Dermis blood vessel endothelial cell (primary cell): Measurements from ENCODE around the gene ARMC3. TPM values are rescaled to one million over a fixed set of nuclear protein-coding genes. Genes with fewer than 3 reads are reported as not detected.
A peak's percentile ranks its signal among the peaks of the same experiment; 100 is the strongest.
"Not testable (repeated sequence)": the region's sequence is repeated elsewhere in the genome, so short reads cannot be mapped to it uniquely, and the experiment has no call there.

Experiments used
- DNase-seq: peaks from one replicate; pipeline ENCODE4 v3.0.0; 2010
- total RNA-seq: library from RNA; depleted of rRNA; stranded (reverse); fragments of >200 nt; gene quantifications from 2 replicates; pipeline ENCODE4 v1.2.3, GENCODE V29; 2014

Gene ARMC3
- total RNA-seq, 1 donor from 2014 or later, result not detected

DNA sequence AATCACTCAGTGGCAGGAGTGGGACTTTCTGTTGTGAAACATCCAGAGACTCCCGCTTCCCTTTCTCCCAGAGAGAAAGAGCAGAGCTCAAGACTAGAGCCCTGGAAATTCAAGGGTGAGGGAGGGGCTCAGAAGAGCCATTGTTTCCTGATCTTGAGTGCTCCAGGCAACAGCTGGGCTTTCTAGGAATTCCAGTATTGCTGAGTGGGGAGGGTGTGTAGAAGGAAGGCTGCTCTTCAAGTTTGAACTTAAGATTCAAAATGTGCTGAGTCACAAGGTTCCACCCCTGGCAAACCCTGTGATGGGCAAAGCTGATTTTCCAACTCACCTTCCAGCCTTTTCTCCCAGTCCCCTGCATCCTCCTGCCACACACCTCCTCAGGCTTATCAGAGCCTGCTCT is 125.2 kb downstream of the ARMC3 start:
- no peak for DNase-seq

DNA sequence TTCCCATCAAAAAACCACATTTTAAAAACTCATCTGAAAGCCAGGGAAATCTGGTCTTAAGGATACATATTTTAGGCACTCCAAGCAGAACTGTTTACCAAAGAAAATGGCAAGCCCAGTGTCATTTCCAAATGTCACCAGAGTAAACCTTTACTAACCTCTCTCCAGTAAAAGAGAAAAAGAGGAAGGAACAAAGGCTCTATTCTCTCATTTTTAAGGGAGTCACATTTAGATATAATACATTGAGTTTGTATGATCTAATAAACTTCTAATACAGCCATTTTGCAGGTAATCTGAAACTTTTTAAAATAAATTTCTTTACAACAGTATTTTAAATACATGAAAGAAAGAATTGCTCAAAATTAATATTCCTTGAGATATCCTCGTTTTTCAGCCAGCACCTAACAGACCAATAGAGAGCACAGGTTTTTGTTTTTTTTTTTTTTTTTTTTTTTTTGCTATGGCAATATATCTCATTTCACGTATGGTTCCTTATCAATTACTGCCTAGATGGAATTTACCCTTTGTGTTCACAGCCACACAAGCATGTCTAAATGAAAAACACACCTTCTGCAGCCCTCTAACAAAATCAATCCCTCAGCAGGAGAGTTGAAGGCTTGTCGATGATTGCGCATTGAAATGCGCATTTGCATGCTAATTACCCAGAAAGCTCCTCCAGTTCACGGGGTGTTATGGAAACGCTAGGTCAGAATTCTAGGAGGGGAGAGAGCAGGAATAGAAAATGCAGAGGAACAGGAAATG is 127.8 kb downstream of the ARMC3 start:
- no peak for DNase-seq

DNA sequence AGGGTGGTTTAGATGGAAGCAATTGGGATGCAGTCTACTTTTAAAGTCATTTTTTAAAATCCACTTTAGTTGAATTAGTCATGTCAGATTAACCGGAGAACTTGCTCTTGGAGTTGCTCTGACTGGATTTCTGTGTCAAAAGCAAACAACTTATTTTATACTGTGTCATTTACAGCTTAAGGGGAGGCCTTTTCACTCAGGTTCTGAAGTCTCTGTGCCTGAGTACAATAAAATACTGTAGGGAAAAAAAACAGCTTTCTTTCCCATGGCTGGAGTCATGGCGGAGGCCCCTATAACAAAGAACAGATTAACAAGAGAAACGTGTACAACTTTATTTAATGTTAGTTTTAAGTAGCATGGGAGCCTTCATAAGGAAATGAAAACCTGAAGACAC is 128.3 kb downstream of the ARMC3 start:
- DNase-seq, result no peak

DNA sequence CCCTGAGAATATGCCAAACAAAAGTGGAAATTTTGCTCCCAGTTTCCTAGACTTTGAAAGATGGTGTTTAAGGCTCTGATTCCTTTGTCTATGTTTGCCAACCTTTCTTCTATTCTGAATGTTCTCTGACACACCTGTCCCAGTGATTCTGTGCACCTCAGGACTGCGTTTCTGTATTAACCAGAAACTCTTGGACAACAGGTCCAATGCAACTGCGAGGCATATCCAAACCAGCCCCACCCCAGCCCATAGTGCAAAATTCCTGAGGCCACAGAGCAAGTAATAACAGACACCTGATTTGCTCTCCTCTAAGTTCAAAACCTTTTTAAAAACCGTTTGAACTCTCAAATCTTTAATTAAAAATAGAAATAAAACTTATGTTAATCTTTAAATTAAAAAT is 130.5 kb downstream of the ARMC3 start:
- DNase-seq, result no peak

DNA sequence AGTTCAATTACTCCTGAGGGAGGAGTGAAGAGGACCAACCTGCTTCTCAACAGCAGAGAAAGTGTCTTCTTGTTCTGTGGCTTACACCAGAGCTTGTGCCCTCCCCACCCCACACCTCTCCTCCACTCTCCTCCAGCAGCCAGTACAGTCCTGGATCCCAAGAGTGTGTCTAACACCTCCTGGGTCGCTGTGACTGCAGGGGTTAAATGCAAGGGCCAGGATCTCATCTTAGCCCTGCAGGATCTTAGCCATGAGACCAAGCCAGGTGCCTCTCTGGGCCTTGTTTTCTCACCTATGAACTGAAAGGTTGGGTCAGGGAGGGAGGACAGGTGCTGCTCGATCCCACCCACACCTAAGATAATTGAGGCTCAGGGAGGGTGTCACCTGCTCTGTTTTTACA is 133.1 kb downstream of the ARMC3 start:
- no peak for DNase-seq

DNA sequence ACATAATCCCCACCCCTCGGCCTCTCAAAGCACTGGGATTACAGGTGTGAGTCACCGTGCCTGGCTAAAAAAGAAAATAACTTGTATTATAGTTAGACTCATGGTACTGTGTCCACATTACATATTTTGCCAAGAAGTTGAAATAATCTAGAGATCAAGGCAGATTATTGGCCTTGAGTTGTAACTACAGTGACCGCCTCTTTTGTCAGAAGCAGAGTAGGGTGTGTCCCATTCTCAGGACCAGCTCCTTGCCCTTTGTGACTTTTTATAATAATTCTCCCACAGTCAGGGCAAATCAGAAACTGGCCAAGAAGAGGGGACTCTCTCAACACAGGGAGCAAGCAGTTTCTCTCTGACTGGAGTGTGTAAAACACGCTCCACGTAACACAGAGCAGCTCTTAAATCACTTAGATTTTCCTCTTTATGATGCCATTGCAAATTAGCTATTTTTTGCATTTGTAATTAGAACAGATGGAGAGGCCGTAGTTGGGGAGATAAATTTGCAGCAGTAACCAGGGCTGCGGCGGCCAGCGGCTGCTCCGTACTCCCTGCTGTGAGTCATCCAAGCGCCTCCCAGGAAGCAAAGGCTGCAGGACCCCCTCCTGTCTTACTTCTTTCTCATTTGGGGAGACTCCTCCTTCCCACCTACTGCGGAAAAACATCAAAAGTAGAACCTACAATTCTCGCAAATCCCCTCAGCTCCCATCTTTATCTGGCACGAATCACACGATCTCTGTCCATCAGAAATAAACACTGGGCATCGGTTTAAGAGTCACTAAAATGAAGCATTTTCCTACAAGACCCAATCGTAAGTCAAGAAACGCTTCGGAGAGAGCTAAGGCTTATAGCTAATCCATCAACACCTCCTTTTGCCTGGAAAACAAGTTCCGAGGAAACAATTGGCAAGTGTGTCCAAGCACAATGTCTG is 135.5 kb downstream of the ARMC3 start:
- DNase-seq, result no peak

DNA sequence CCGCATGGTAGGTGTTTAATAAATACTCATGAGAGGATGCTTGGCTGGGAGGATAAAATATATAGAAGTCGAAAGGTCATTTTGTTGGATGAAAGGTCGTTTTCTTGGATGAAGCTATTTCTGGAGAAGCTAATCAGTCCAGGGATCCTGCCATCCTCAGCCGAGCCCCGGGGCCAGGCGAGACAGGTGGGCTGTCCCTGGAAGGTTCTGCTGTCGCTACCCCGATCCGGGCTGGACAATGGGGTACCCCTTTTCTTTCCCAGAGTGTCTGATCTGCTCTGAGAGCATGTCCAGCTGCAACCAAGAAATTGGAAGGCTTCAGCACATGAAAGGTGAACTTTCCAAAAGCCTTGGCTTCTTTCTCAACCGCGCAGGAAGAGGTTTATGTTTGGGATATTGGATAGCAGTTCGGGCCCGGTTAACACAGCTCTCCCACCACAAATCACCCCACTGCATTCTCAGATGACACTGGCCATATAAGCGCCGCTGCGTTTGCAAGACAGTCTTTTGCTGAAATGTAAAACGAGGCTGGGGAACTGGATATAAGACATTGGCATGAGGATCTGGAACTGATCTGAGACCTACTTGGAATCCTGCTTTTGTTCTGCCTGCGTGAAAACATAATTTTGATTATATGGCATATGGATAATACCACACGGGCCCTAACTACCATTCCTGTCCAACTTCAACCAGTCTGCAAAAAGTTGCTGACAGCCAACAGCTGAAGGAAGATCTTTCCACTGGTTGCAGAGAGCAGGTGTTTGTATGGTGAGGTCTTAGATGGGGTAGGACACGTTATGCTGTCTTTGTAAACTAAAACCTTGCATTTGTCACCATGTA is 136.3 kb downstream of the ARMC3 start:
- DNase-seq, result no peak

DNA sequence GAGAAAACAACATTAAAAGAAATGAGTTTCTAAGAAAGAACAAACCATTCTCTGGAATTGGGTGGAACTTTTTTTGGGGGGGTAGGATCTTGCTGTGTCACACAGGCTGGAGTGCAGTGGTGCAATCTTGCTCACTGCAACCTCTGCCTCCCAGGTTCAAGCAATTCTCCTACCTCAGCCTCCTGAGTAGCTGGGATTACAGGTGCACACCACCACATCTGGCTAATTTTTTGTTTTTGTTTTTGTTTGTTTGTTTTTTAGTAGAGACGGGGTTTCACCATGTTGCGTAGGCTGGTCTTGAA is 136.9 kb downstream of the ARMC3 start:
- not testable (repeated sequence) for DNase-seq

DNA sequence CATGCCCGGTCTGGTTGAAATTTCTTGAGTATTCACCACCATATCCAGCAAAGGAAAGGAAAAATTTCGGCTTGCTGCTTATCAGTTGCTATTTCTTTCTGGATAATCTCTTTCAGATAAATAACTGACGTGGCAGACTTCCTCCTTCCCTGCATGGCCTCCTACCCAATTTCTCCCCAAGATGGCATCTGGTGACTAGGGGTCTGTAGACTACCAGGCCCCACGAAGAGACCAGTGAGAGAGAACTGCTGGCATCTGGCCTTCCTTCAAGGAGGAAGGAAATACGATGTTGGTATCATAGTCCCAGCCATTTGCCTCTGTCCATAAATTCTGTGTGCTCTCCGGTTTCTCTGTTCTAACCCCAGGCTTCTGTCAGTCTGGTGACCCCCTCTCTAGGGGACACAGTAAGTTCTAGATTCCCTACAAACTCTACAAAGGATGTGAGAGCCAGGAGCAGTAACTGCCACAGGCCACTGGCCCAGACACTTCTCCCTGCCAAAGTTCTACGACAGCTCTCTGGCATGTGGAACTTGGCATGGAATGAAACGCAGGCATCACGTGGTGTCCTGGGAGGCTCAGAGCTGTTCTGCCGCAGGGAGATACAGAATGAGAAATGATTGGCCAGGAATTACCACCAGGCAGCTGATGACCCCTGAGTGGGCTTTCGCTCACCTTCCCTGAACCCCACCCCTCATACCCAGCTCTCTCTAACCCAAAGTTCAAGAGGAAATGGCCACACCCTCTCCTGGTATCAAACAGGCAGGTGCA is 137.5 kb downstream of the ARMC3 start:
- DNase-seq, result peak; percentile 46

DNA sequence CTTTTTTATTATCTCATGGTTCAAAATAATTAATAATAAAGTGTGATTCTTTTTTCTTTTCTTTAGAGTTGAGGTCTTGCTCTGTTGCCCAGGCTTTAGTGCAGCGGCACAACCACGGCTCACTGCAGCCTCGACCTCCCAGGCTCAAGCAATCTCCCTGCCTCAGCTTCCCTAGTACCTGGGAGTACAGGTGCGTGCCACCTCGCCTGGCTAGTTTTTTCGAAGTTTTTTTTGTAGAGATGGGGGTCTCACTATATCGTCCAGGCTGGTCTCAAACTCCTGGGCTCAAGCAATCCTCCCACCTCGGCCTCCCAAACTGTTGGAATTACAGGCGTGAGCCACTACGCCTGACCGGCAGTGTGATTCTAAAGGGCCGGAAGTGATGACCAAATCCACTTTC is 139.5 kb downstream of the ARMC3 start:
- no peak for DNase-seq

DNA sequence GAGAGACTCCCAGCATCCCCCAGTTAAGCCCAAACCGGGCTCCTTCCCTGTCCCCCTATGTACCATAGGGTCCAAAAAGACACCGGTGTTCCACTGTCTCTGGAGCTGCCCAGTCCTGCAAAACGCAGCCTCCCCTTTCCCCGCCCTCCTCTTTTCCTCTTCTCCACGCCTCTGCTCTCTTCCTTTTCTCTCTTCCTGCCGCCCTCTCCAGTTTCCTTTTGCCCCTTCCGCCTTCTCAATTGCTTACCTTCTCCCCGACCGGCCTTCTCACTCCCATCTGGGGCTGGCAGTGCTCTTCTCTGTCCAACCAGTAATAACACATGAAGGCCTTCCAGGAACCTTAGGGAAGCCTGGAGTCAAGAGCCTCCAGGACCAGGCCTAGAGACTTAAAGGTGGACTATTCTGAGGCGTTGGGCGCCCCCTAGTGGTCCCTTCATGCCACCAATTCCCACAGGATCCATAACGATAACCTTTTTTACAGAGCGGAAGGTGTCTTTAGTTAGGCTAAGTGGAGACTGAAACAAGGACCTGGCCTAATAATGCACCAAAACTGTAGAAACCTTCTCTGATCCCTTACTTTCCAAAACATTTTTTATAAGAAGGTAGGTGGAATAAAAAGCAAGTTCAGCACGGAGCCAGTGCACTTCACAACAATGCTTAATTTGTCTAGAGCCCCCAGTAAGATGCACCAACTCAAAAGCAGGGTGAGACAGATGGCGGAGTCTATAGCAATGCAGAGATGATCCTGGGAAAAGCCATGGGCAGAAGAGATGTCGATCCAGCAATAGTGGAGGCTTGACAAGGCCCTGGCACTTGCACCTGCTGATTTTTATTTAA is 140.3 kb downstream of the ARMC3 start:
- DNase-seq, result peak; percentile 84

DNA sequence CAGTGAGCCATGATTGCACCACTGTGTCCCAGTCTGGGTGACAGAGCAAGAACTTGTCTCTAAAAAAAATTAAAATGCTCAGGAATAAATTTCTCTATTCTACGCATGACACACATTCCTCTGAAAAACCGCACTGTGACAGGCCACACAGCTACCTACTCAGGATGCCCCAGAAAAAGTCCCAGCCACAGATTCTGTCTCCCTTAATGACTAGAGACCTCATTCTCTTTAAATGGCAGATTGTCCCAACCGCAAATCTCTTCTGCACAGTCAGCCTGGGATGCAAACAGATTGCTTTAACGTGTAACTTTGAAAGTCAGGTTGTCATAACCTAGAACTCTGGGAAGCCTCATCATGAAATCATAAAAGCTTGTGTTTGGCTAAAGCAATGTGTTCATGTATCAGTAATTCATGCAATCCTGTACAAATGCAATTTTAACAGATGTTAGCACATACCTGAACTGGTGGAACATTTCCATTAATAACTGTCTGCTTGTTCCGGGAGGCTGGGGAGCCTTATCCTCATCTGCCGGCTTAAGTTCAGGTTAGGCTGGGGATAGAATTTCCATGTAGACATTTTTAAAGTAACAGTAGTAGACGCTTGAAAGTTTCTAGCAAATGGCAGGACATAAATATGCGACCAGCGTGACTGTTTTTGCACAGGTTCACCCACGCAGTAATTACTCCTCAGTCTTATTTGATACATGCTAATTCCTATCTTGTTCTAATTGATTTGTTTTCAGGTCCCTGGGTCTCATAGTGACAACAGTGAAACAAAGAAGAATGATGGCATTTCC is 141.4 kb downstream of the ARMC3 start:
- DNase-seq, result no peak

DNA sequence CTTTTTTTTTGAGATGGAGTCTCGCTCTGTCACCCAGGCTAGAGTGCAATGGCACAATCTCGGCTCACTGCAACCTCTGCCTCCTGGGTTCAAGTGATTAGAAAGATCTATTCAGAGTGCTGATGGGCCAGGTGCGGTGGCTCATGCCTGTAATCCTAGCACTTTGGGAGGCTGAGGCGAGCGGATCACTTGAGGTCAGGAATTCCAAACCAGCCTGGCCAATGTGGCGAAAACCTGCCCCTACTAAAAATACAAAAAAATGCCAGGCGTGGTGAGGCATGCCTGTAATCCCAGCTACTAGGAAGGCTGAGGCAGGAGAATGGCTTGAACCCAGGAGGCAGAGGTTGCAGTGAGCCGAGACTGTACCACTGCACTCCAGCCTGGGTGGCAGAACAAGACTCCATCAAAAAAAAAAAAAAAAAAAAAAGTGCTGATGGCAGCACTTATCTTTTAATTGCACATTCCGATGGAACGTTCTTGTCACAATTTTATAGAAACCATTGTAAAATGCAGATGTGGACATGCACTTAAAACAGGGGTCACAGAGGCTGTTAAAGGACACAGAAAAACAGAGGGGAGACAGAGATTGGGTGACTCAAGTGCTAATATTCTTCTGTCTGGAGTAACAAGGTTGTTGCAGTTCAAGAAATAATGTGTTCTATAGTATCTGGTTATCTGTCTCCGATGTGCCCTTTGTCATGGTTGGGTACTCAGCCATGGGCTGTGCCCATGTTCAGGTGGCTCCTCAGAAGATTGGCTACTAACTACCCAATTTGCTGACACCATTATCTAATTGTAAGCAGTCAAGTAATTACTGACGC is 142.4 kb downstream of the ARMC3 start:
- not testable (repeated sequence) for DNase-seq

DNA sequence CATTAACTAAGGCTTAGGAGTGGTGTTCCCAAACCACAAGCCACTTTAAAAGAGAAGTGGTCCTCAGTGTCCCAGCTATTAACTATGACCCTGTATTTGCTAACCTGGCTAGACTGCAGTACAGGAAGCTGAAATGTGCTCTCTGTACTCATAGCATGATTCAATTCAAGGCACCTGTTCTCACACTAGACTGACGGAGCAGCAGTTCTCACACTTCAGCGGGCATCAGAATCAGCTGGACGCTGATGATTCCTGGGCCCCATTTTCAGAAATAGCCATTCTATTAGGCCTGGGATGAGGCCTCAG is 143.0 kb downstream of the ARMC3 start:
- no peak for DNase-seq

DNA sequence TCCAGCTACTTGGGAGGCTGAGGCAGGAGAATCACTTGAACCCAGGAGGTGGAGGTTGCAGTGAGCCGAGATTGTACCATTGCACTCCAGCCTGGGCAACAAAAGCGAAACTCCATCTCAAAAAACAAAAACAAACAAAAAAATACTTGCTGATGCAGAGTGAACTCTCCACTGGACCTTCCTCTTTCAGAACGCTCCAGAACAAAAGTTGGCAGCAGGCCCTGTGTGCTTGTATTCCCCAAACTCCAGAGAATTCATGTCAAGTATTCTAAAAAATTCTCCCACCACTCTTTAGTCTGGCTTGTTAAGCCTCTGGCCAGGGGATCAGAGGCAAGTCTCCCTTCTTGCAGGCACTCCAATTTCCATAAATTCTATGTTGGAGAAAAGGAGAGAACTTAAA is 144.7 kb downstream of the ARMC3 start:
- DNase-seq, result not testable (repeated sequence)

DNA sequence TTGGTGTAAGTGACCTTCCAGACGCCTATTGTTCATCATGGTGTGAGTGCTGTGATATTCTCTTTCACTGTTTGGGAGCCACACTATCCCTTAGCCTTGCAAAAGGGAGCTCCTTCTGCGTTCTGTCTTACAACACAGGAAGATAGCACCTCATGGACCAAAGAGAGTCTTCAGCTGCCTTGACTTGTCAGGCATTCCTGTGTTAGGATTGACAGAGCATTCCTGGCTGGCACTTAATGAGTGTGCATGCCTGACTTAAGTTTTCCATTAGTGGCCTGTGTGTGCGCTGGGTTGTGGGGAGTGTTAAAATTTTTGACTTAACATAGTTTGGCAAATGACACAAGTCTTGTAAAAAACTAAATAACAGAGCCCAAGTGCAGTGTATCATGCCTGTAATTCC is 145.7 kb downstream of the ARMC3 start:
- DNase-seq, result no peak

DNA sequence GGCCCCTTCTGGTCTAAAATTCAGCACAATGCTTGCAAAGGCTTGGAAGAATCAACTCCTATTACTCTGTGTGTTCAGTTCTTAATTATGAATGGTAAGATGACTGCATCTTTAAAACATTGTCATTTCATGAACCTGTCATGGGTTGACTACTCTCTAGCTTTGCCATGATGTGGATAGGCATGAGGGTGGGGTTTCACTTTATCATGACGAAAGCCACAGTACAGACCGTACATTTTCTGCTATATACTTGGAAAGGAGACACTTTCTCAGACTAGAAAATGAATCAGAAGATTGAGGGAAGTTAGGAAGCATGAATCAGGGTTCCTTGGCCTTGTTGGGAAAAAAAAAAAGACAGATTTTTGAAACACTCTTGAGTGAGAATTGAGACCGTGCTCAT is 147.8 kb downstream of the ARMC3 start:
- no peak for DNase-seq

DNA sequence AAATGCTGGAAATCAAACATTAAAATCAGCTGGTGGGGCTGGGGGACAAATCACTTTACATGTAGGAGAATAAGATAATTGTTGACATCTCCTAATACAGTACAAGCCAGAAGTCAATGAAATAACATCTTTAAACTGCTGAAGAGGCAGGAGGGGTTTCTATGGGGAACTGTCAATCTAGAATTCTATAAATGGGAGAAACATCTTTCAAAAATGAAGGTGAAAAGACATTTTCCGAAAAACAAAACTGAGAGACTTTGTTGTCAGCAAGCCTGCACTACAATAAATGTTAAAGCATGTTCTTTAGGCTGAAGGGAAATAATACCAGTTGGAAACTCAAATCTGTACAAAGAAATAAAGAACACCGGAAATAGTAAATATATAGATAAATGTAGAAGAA is 150.3 kb downstream of the ARMC3 start:
- DNase-seq, result no peak

DNA sequence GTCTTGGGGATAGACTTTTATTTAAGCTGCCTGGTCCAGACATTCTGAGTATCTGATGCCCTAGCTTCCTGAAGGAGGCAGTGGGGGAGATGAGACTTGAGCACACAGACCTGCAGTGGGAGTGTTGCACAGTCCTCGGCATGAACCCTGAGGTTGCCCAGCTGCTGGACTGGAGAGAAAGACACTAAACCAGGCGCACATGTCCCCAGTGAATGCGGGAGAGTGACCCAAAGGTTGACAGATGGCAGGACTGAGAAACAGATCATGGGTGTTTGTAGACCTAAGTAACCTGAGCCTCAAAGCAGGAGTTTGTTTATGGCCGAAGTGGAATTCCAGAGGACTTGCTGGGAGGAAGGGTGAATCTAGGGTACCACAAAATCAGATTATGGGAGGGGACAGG is 151.8 kb downstream of the ARMC3 start:
- no peak for DNase-seq

DNA sequence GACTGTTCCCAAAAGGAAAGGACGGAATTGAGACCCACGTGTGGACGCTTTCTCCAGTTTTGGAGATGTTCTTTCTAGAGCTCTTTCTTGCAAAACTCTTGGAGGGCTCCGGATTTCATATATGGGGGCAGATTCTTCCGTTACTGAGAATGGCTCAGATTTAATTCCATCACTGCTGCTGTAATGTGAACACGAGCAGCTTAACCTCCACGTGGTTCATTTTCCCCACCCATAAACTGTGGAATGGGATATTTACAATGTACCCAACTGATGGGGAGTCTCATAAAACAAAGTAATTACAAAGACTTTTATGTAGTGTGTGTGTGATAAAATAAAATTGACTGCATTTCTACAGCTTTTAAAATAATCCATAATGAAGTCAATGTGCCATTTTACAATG is 152.4 kb downstream of the ARMC3 start:
- no peak for DNase-seq
